ENCODE results near the gene FUS.

- TF ChIP-seq CTCF (IDR thresholded peaks at IDR 0.05; ENCODE audit: extremely low read depth in 1 of 2, insufficient read depth in 1 of 2, low read depth in 1 of 2, low read length in 2 of 2) = no peak
- no peak for TF ChIP-seq POLR2A (IDR thresholded peaks at IDR 0.05; ENCODE audit: low read depth, low read length)
- TF ChIP-seq POLR2AphosphoS5 (IDR thresholded peaks at IDR 0.05; ENCODE audit: insufficient read depth, low read depth, low read length) = no peak
- no peak for TF ChIP-seq MAX (IDR thresholded peaks at IDR 0.05; ENCODE audit: insufficient read depth, insufficient read length)
These were observed 49.6 kb downstream of the FUS start for GRCh38 chr16:31229501-31229900.
